ENCODE results near the gene ZFP57.

The ZFP57 gene

DNA sequence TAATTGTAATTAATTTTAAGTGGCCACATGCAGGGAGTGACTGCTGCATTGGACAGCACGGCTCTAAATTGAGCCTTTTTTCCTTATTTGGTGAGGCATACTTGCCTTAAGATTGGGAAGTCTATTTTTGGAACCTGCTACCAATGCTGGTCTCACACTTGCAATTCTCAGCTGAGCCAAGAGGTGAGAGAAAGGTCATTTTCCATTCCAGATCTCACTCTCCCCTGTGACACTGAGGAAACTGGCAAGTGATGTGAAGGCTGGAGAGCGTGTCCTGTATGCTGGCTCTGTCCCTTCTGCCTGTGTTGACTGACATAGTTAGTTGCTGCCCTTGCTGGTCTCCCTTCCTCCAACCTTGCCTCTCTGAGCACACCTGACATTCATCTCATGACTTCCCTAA is 24.8 kb downstream of the ZFP57 start:
- DNase-seq (ENCODE audit: low read depth, low spot score): no peak

DNA sequence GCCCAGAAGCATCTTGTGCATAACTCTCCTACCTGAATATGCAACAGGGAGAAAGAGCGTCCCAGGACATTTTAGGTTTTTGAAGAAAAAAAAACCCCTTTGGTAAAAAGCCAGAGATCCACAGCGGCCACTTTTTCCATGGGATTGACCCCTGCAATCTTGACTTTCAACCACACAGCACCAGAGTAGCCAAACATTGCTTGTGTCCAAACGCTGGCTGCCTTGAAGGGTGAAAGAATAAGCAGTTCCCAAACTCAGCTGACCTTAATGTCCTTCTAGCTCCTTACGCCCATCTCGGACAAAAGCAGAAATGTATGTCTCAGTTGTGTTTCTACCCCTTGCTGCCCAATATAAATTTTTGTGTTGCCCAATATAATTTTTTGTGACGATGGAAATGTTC is 25.3 kb downstream of the ZFP57 start:
- no peak for DNase-seq (ENCODE audit: low read depth, low spot score)

DNA sequence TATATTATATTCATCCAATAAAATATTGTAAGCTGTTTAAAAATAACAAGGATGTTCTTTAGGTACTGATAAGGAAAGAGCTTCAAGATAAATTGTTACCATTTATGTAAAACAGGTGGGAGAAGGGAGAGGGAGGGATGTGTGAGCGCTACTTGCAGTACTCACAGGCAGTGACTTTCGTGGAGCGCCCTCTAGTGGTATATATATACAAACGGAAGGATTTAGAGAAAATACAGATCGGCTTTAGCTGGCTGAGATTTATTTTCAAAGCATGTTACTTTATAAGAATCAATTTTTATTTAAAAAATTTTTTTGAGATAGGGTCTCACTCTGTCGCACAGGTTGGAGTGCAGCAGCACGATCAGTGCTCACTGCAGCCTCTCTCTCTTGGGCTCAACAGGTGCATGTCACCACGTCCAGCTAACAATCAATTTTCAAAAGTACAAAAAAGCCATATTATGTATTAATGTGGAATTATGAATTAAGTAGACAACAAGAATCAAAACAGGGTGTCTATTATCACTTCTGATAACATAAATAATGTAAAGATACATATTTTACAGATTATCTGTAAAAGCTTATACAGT is 27.4 kb downstream of the ZFP57 start:
- DNase-seq (ENCODE audit: low read depth, low spot score): peak; percentile 20

DNA sequence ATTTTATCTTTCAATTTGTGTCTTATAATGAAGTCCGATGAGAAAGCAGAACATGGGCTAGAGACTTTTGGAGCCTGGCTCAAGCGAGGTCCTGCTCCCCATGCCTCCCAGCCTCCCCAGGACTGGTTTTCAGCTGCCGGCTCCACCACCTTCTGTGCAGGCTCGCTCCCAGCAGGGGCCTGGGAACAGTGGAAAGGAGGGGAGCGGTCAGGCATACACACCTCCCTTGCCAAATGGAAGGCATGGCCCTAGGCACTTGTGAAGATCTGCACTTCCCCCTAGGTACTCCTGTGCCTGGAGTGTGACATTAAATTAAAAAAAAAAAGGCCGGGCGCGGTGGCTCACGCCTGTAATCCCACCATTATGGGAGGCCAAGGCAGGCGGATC is 28.8 kb downstream of the ZFP57 start:
- no peak for DNase-seq (ENCODE audit: low read depth, low spot score)

DNA sequence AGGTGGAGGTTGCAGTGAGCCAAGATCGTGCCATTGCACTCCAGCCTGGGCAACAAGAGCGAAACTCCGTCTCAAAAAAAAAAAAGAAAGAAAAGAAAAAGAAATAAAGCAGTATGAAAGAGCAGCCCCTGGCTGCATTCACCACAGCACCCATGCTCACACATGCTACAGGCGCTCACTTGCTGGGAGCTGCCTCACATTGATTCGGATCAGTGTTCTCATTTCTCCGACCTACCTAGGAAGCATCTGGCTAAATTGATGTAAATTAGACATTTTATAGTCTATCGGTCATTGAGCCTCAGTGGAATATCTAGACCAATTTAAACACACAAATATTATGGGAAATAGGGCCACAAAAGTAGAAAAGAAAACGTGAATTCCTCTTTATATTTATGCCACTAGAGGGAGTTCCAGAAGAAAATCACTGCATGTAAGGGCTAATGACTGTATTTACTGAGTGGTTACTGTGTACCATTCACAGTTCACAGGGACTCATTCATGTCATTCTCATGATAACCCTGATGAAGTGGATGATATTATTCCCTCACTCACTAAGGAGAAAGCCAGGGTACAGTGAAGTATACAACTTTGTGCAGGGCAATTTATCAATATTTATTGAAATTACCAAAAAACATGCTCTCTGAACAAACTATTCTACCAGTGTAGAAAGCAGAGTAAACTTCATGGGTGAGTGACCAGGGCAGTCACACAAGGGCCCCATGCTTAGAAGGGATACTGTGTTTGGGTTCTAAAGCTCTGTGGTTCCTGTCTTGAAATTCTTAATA is 29.3 kb downstream of the ZFP57 start:
- DNase-seq (ENCODE audit: low read depth, low spot score): no peak

DNA sequence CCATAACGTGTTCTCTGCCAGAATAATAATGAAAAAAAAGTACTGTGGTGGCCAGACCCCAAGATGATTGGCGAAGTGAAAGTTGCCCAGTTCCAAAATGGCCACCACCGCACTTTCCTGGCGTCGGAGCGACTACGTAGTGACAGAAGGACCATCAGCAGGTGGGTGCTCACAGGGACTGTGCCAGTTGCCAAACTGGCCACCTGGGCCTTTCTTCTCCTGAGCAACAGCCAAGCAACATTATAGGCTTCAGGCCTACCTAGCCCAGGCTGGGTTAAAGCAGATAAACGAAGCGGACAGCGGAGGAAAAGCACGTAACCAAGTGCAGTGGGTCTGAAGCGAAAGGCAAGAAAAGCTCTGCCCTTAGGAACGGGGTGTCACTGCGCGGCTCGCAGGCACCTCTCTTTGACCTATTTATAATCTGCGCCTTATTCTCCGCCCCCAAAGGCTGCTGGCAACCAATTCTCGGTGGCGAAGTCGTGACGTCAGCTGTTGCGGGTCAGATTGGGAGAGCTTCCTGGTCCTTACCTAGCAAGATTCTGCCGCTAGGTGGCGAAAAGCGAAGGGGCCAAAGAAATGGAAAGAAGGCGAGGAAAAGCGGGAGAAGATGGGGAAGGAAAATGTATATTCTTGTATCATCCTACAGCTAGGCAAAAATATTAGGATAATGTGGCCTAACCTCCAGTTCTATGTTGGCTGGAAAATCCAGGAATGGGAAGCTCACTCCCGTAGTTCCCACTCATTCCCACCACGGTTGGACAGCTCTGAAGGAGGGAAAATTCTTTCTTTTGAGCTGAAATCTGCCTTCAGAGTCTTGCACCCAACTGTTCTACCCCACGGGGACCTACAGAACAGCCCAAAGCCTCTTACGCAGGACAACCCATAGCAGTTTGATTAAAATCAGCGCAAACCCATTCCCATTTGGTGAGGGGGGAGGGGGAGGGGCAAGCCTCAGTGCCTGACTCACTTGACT is 31.0 kb downstream of the ZFP57 start:
- peak; percentile 95 for DNase-seq (ENCODE audit: low read depth, low spot score)

DNA sequence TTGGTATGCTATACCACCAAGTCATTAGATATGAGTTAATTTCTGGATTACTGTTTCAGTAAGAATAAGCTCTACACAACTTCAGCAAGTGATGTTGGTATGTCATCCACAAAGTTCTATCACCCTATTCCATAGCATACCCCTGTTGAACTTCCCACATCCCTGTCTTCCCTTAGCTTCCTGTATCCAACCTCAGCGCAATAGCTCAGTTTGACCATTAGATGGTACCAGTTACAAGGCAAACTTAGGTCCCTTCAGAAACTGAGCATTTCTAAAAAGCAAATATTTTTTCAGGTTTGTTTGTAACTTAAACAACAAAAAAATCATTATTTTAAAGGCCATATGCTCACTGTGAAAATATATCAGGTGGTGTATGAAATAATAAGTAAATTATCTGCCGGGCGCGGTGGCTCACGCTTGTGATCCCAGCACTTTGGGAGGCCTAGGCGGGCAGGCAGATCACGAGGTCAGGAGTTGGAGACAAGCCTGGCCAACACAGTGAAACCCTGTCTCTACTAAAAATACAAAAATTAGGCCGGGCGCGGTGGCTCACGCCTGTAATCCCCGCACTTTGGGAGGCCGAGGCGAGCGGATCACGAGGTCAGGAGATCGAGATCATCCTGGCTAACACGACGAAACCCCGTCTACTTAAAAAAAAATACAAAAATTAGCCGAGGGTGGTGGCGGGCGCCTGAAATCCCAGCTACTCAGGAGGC is 32.9 kb downstream of the ZFP57 start:
- DNase-seq (ENCODE audit: low read depth, low spot score): no peak

DNA sequence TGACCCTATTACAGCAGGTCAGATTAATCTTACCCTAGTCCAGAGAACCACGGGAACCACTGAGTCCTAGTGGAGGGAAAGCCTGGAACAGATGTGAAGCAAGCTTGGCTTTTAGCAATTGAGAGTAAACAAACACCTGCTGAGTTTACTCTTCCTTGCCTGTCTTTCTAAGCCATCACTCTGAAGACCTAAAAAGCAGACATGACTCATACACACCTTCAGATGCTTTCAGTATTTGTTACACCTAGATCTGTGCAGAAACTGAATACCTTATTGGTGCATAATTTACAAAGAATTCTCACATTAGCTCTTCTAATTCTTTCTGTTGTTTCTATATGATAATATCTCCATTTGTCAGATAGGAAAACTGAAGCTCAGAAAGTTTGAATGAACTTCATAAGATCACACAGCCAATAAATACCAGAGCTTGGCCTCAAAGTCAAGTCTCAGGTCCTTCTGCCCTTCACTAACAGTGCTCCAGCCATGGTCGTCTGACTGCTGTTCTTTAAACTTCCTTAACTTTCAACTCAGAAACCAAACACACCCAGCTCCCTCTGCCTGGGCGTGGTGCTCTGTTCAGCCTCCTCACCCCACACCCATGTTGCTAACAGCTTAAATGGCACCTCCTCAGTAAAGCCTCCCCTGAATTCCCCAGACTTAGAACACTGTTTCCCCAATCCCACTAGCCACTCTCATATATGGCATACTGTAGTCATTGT is 39.4 kb downstream of the ZFP57 start:
- no peak for DNase-seq (ENCODE audit: low read depth, low spot score)

DNA sequence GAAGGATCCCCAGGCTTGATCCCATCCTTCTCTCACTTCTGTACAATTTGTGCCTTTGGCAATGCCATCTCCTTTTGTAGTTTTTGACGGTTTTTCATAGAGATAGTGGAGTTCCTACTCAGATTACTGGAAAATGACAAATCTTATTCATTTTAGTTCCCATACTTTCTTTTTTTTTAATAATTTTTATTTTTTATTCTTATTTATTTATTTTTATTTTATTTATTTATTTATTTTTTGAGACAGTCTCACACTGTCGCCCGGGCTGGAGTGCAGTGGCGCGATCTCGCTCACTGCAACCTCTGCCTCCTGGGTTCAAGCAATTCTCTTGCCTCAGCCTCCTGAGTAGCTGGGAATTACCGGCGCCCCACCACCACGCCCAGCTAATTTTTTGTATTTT is 43.7 kb downstream of the ZFP57 start:
- DNase-seq (ENCODE audit: low read depth, low spot score): no peak

DNA sequence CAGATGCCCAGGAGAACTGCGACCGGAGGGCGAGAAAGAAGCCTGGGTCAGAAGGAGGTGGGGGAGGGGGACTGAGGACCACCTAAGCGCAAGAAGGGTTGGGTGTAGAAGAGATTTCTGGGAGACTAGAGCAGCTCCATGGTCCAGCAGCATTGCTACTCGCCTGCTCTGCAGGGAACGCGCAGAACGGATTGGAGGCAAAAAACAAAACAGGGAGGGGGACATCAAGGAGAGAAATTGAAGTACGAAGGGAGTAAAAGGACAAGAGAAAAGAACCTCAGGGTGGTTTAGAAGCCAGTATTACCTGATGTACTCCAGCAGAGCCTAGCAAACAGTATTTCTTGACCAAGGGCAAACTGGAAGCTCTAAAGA is 47.4 kb downstream of the ZFP57 start:
- DNase-seq (ENCODE audit: low read depth, low spot score): no peak

DNA sequence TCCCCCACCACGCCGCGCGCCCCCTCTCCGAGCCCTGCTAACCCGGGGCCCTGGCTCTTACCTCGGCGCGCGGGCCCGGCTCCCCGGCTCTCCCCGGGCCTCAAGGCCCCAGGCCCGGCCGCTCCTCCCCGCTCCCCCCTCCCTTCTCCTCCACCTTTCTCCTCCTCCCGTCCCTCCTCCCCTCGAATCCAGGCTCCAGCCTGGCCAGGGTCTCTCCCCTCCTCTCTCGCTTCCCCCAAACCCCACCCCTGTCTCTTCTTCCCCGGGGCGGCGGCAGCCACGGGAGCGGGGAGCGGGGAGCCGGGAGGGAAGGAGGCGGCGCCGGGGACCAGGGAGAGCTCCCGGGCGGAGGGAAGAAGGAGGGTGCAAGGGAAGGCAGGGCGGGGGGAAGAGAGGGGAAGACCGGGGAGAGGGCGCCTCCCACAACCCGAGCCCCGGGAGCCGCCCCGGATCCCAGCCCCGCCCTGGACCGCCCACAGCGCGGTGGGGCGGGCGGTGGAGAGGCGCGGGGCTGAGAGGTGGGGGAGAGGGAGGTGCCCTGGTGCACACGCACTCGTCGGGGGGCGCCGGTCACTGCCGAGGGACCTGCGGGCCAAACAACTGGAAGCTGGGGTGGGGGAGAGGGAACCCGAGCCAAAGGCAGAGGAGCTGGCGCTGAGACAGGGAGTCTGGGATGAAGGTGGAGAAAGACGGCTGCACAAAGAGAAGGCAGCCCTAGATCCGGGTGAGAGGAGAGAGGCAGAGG is 48.0 kb downstream of the ZFP57 start, which contains the start of gene GABBR1:
GABBR1 (minus strand) TSS at position 395 of the 745 bp plus-strand sequence. CDS start 798 bp downstream, outside the sequence.
- peak; percentile 26 for DNase-seq (ENCODE audit: low read depth, low spot score)

DNA sequence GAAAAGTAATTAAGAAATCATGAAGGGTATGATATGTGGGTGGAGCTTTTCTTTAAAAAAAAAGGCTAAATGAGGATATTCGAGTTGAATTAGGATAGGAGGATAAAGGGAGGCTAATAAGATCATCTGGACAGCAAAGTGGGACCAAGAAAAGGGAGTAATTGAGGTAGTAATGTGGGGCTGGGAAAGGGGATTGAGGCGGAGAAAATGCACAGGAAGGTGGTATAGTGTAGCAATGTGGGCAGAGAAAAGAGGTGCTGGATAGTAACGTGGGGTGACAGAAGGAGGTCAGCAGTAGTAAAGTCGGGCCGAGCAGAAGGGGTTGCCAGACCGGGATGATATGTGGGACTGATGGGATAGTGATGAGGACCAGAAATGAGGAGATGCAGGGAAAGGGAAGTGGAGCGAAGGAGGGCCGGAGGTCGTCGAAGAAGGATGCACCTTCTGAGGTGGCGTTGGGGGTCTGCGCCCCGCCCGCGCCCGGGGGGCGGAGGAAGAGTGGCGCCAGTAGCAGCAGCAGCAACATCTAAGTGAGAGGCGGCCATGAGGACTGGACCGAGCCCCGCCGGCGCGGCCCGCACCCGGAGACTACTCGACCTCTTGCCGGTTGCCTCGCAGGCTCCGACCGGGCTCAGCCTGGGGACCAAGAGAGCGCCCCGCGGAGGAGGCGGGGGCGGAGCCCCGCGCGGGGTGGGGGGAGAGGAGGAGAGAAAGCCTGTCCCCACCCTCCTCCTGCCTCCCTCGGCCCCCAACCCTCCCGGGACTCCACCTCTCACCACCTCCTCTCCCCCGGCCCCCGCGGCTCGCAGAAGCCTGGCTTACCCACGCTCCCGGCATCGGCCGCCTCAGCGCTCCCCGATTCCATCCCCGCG is 48.9 kb downstream of the ZFP57 start:
- DNase-seq (ENCODE audit: low read depth, low spot score): peak; percentile 10

DNA sequence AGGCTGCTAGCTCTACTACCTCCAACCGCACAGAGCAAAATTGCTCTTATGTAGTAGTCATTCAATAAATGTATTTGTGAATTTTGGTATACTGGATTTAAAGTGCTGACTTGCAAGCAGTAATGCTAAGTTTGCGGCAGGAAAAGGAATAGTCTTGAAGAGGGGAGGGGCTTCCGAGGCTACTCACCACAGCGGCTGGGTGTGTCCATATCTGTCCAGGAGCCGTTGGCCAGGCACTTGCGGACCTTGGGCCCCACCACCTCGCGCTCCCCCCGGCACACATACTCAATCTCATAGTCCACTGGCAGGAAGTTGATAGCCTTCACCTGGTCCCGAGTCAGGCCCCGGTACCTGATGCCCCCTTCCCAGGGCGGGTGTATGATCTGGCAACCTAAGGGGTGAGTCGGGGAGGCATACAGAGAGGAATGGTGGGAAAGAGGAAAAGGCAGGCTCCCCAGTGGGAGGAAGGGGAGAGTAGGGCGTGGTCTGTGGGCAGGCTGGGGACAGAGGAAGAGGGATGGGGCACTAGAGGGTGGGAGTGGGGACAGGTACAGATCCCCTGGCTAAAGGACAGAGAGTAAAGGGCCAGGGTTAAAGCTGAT is 49.6 kb downstream of the ZFP57 start:
- DNase-seq (ENCODE audit: low read depth, low spot score): no peak

DNA sequence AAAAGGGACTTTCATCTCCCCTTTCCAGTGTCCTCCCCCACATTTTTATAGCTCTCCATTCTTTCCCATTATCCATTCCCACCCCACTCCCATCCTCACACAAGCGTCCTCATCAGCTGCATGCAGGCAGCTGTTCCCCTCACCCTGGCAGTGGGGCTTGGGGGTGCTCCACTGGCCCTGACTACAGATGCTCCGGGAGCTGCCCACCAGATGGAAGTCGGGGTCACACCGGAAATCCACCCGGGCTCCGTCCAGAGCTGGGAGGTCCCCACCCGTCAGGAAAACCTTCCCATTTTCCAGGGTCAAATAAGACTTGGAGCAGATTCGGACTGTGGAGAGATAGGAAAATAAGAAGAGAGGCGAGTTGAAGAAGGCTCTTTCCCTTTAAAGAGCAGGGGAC is 50.6 kb downstream of the ZFP57 start:
- no peak for DNase-seq (ENCODE audit: low read depth, low spot score)

DNA sequence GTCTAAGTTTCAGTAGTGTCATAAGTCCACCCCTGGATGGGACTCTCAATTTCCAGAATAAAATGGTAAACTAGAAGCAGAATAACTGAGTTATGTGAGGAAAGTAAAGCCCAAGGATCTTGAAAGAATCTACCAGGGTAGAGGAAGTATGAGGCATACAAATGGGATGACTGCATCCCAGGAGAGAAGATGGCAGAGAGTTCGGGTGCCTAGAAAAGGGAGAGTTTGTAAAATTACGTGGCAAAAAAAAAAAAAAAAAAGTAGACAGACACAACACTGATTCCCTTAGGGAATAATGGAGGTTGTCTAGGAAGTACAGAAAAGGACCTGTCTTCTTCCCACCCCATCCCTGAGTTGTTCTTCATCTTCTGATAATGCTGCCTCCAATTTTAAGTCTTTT is 51.4 kb downstream of the ZFP57 start:
- DNase-seq (ENCODE audit: low read depth, low spot score): no peak

DNA sequence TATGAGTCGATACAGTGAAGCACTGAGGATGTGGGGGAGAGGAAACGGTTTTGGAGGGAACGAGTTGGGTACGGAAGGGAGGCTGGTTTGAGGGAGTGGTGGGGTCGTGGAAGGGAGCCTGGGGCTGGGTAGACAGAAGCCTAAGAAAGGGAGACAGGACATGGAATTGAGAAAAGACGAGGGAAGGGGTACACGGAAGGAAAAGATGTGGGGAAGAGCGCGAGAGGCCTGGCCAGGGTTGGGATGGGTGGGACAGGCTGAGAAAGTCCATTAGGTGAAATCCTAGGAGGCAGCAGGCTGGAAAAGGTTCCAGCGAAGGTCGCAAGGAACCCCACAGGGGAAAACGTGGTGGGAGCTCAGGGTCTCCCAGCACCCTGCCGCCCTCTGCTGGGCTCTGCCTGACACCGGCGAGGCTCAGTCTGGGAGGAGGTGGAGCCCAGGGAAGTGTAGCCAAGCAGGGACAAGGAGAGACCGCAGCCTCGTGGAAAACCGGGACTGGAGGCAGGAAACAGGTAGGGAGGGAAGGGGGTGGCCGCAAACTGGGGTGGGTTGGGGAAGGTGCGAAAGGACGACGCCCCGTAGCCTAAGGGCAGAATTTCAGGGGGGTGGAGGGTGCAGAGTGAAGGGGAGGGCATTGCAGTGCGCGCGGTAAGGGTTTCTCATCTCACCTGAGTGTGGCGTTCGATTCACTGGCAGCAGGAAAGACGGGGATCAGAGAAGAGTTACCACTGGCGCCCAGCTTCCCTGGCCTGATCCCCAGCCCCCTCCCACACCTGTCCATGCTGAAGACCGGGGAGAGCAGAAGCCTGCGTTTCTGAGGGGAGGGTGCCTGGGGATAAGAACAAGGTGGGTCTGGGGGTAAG is 52.3 kb downstream of the ZFP57 start:
- peak; percentile 16 for DNase-seq (ENCODE audit: low read depth, low spot score)

DNA sequence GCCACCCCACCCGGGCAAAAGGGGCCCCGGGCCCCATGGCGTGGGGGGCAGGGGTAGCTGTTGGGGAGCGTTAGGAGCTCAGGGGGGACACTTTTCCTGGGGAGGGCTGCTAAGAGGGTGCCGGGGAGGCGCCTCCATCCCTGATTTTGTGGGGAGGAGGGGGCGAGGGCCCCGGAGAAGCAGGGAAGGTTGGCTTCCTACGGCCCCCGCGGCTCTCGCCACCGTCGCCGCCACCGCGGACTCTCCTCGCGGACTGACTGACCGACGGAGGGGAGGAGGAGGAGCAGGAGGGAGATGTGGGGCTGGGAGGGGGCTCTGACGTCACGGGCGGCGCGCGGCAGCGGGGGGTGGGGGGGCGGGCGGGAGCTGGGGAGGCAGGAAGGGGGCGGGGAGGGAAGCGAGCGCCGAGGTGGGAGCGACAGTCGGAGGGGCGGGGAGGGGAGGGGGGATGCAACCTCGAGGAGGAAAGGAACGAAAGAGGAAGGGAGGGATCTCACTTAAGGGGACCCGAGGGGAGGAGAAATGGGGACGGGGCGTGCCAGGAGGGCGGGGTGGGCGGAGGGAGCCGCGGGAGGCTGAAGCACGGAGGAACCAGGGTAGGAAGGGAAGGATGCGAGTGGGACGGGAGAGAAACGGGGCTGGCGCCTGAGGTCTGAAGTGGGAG is 53.1 kb downstream of the ZFP57 start:
- peak; percentile 6 for DNase-seq (ENCODE audit: low read depth, low spot score)
